Measurements from ENCODE around the gene PHACTR1. TPM values are rescaled to one million over a fixed set of nuclear protein-coding genes. Genes with fewer than 3 reads are reported as not detected.
A peak's percentile ranks its signal among the peaks of the same experiment; 100 is the strongest.

Gene PHACTR1
- total and polyA plus RNA-seq, 2 experiments from 2014 or later = 11.2 to 33.9 TPM

DNA sequence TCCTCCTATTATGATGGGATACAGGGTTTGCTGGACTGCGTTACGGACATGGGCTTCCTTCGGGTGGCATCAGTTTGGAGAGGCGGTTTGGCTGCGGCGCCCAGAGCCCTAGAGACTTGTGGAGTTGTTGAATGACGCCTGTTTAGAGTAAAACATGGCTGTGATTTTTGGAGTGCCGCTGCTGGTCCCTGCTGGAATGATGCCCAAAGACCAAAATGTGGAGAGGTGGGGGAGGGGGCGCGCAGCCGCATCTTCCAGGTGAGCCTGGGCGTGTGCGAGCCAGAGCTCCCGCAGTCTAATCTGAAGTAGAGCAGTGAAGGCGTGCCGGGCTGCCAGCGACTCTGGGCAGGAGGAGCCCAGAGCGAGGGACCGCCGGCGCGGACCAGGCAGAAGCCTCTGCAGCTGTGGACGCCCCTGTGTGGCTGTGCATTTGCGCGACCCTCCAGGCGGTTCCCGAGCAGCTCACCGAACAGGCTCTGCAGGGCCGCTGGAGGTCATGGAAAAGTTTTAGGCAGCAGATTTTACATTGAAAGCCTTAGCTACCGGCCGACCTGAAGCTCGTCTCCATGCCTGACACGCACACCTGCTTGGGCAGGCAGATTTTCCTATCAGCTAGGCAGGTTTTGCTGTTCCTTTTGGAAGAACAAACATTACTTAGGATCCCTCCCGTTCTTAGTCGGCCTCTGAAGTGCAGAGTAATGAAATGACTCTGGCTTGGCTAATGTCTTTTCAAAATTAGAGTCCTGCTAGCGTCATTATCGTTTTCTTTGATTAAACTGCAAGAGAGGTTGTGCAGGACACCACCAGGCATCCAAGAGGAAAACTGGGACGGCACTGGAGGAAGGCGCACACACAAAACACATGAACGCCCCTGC, 298.2 kb downstream of the PHACTR1 start:
- Histone ChIP-seq H3K27ac (no peak overlapping the region), H3K36me3 (no peaks in the 10 kb centered on the region), H3K27me3 (peaks cover 64% of the 10 kb centered on the region), H3K4me3 (peak overlapping the region; percentile 73), H3K4me1 (ENCODE audit: low read depth) (peaks cover 18% of the 10 kb centered on the region), H3K9me3 (ENCODE audit: low read depth) (no peaks in the 10 kb centered on the region)
- peak; percentile 25 to 53 for DNase-seq (ENCODE audit: low read depth in 1 of 2, low spot score in 1 of 2)
- TF ChIP-seq, protein P1, sequence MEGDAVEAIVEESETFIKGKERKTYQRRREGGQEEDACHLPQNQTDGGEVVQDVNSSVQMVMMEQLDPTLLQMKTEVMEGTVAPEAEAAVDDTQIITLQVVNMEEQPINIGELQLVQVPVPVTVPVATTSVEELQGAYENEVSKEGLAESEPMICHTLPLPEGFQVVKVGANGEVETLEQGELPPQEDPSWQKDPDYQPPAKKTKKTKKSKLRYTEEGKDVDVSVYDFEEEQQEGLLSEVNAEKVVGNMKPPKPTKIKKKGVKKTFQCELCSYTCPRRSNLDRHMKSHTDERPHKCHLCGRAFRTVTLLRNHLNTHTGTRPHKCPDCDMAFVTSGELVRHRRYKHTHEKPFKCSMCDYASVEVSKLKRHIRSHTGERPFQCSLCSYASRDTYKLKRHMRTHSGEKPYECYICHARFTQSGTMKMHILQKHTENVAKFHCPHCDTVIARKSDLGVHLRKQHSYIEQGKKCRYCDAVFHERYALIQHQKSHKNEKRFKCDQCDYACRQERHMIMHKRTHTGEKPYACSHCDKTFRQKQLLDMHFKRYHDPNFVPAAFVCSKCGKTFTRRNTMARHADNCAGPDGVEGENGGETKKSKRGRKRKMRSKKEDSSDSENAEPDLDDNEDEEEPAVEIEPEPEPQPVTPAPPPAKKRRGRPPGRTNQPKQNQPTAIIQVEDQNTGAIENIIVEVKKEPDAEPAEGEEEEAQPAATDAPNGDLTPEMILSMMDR (IDR thresholded peaks at IDR 0.05; ENCODE audit: low read depth, low read length) = no peak

DNA sequence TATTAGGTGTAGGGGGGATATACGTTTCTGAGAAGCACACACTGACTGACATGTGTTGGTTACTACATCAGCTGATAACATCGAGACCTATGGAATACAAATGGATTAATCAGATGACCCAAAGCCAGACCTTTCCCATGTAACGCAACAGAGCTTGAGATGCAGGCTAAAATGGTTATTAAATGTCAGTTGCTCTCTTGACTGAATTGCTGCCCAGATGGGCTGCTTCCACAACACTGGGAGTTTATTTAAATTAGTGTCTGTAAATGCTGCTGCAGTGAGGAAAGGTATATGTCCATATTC, 298.8 kb downstream of the PHACTR1 start:
- no peak for DNase-seq (ENCODE audit: low read depth in 1 of 2, low spot score in 1 of 2)
- no peak overlapping the region for H3K27ac ChIP-seq
- H3K27me3 ChIP-seq = peaks cover 62% of the 10 kb centered on the region
- H3K4me1 ChIP-seq (ENCODE audit: low read depth) = peaks cover 18% of the 10 kb centered on the region
- TF ChIP-seq, protein P1 (IDR thresholded peaks at IDR 0.05; ENCODE audit: low read depth, low read length) = no peak
- no peaks in the 10 kb centered on the region for H3K9me3 ChIP-seq (ENCODE audit: low read depth)
- no peak overlapping the region for H3K4me3 ChIP-seq
- no peaks in the 10 kb centered on the region for H3K36me3 ChIP-seq

GRCh38 chr6:13024616-13025015, 308.0 kb downstream of the PHACTR1 start:
- H3K27ac ChIP-seq = no peak overlapping the region
- TF ChIP-seq, protein P1 (IDR thresholded peaks at IDR 0.05; ENCODE audit: low read depth, low read length) = no peak
- peaks cover 5% of the 10 kb centered on the region for H3K27me3 ChIP-seq
- no peaks in the 10 kb centered on the region for H3K36me3 ChIP-seq
- H3K4me1 ChIP-seq (ENCODE audit: low read depth) = no peaks in the 10 kb centered on the region
- no peak overlapping the region for H3K4me3 ChIP-seq
- no peak for DNase-seq (ENCODE audit: low read depth in 1 of 2, low spot score in 1 of 2)
- H3K9me3 ChIP-seq (ENCODE audit: low read depth) = no peaks in the 10 kb centered on the region

- TF ChIP-seq, protein P1 (IDR thresholded peaks at IDR 0.05; ENCODE audit: low read depth, low read length) = no peak
- H3K27ac ChIP-seq = no peak overlapping the region
- H3K36me3 ChIP-seq = no peaks in the 10 kb centered on the region
- DNase-seq (ENCODE audit: low read depth in 1 of 2, low spot score in 1 of 2) = no peak
- peaks cover 5% of the 10 kb centered on the region for H3K27me3 ChIP-seq
- no peaks in the 10 kb centered on the region for H3K9me3 ChIP-seq (ENCODE audit: low read depth)
- H3K4me1 ChIP-seq (ENCODE audit: low read depth) = no peaks in the 10 kb centered on the region
- H3K4me3 ChIP-seq = no peak overlapping the region
These were observed 309.4 kb downstream of the PHACTR1 start for GRCh38 chr6:13025893-13026499.

- H3K9me3 ChIP-seq (ENCODE audit: low read depth) = no peaks in the 10 kb centered on the region
- H3K27ac ChIP-seq = no peak overlapping the region
- DNase-seq (ENCODE audit: low read depth in 1 of 2, low spot score in 1 of 2) = no peak
- peaks cover 5% of the 10 kb centered on the region for H3K27me3 ChIP-seq
- TF ChIP-seq, protein P1 (IDR thresholded peaks at IDR 0.05; ENCODE audit: low read depth, low read length) = no peak
- no peaks in the 10 kb centered on the region for H3K4me1 ChIP-seq (ENCODE audit: low read depth)
- no peaks in the 10 kb centered on the region for H3K36me3 ChIP-seq
- no peak overlapping the region for H3K4me3 ChIP-seq
These were observed 310.0 kb downstream of the PHACTR1 start for GRCh38 chr6:13026557-13026956.
